Stimulated activated CD8-positive, alpha-beta memory T cell treated with anti-CD3 and anti-CD28 coated beads, Interleukin-15, amount 100 ng/mL, for 24 hours (primary cell): ENCODE measurements around the gene GNAT1.
"Not testable (repeated sequence)": the region's sequence is repeated elsewhere in the genome, so short reads cannot be mapped to it uniquely, and the experiment has no call there.

Experiments
- DNase-seq: peaks from one replicate; pipeline ENCODE4 v3.0.0-alpha.2; 2020; ENCODE audit warnings: low read depth

GNAT1 gene

DNA sequence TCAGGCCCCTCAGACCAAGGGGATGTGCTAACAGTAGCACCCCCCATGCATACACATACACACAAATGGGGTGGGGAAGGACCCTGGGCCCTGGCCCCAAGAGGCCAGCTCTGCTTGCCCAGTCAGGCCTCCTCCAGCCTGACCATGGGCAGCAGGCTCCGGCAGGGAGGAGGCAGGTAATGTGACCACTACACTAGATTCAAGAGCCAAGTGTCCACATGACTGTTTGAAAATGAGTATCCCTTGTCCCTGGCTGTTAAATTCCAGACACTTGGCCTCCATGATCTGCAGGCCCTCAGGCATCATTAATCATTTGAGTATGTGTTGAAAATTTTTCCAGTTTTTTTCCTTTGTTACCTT lies 30.7 kb downstream of the GNAT1 start:
- no peak for DNase-seq

DNA sequence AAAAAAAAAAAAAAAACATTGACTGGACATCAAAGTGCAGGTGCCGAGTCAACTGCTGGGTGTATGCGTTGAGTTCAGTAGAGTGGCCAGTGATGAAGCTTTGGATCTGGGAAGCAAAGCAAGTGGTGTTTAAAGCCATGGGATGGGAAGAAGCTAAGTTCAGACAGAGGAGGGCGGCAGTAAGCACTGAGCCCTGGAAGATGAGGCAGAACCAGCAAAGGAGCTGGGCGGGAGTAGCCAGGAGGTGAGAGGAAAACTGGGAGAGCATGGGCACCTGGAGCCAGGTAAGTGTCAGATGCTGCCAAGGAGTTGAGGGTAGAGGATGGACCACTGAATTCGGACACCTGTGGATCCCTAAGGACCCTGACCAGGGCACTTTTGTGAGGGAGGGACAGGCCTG lies 33.2 kb downstream of the GNAT1 start:
- no peak for DNase-seq

GRCh38 chr3:50226888-50227389 lies 35.5 kb downstream of the GNAT1 start:
- no peak for DNase-seq

DNA sequence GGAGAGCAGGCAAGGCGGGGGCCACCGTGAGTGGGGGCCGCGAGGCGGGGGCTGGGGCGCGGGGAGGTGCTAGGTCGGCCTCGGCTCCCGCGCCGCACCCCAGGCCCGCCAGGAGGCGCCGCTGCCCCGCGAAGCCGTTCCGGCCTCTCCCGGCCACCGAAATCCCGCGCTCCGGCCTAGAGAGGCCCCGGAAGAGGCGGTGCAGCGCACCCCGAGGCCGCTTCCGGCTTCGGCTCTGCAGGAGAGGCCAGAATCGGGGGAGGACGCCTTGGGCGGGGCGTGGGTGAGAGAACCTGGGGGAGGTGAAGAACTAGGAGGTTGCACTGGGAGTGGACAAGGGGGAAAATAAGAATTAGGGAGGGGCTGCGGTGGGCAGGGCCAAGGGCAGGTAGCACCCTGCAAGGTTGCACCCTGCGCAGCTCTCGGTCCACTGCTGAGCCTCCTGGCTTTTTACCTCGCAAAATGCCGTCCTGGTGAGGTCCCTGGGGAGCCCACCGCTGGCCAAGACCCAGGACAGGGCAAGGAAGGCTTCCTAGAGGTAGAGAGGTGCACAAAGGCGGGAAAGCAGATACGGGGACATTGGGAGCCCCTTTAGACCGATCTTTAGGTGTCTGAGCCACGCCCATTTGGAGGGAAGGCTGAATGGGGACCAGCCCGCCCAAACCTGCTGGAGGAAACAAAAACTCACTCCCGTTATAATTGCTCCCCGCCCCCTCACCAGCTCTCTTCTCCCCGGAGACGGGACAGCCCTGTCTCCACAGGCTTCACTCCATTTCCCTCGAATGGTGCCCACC lies 36.2 kb downstream of the GNAT1 start:
- peak; percentile 71 for DNase-seq

DNA sequence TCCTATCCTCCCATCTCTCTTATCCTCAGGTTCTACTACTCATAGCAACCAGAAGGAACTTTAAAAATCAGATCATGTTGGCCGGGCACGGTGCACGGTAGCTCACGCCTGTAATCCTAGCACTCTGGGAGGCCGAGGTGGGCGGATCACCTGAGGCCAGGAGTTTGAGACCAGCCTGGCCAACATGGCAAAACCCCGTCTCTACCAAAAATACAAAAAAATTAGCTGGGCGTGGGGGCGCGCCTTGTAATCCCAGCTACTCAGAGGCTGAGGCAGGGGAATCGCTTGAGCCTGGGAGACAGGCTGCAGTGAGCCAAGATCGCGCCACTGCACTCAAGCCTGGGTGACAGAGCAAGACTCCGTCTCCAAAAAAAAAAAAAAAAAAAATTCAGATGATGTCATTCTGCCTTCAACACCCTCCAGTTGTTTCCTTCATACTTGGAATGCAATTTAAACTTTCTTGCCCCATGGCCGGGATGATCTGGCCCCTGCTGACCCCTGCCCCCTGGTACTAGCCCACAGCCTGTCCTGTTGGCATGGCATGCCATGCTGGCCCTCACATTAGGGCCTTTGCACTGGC lies 36.9 kb downstream of the GNAT1 start:
- not testable (repeated sequence) for DNase-seq

- DNase-seq = no peak
These were observed 38.1 kb downstream of the GNAT1 start for GRCh38 chr3:50229490-50229889.

- no peak for DNase-seq
These were observed 38.8 kb downstream of the GNAT1 start for GRCh38 chr3:50230104-50230793.

DNA sequence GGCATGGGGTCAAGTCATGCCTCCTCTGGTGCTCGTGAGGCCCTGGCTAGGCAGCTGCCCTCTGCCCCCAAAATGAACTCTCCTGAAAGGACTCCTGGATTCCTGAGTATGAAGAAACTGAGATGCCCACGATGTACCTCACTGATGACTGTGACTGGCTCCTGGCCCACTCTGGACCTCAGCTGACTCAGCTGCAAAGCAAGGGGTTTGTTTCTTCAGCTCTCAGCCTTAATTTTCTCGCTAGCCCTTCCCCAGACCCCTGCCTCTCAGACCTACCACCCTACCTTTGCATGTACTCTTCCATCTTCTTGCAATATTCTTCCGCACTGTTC lies 39.4 kb downstream of the GNAT1 start:
- DNase-seq = no peak

DNA sequence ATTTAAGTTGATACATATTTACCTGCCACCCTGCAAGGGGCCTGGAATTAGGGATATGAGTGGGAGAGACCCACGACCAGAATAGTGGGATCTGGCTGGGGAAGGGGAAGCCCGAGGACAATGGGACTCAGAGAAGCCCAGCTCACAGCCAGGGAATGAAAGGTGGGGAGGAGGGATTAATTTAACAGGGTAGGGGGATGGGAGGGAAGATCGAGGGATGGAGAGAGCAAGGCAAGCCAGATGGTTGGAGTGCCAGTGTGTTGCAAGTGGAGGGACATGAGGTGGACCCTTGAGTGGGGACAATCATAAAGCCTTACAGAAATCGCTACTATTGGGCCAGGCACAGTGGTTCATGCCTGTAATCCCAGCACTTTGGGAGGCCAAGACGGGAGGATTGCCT lies 40.2 kb downstream of the GNAT1 start:
- DNase-seq = no peak

- DNase-seq = no peak
These were observed 40.9 kb downstream of the GNAT1 start for GRCh38 chr3:50232303-50232702.

DNA sequence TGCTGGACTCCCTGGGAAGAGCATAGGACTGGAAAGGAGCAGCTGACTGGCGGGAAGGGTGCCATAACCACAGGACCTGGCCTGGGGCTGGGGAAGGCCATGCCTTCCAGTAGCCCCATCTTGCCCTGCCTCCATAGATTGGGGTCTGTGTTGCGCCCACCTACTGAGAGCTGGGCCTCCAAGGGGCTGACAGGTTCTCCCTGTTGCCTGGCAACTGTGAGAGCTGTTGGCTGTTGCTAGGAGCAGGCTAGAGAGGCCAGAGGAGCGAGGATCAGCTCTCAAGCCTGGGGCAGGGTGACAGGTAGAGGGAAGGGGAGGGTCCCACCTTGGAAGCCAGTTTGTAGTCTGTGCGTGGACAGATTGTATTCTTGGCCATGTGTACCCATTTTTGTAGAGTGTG lies 41.8 kb downstream of the GNAT1 start:
- DNase-seq = no peak

- peak; percentile 84 for DNase-seq
These were observed 44.5 kb downstream of the GNAT1 start, which contains the start of gene GNAI2 for GRCh38 chr3:50235716-50236483. TSS of gene GNAI2 (plus strand) at chr3:50236204. CDS start at chr3:50236336, 132 bp downstream.

DNA sequence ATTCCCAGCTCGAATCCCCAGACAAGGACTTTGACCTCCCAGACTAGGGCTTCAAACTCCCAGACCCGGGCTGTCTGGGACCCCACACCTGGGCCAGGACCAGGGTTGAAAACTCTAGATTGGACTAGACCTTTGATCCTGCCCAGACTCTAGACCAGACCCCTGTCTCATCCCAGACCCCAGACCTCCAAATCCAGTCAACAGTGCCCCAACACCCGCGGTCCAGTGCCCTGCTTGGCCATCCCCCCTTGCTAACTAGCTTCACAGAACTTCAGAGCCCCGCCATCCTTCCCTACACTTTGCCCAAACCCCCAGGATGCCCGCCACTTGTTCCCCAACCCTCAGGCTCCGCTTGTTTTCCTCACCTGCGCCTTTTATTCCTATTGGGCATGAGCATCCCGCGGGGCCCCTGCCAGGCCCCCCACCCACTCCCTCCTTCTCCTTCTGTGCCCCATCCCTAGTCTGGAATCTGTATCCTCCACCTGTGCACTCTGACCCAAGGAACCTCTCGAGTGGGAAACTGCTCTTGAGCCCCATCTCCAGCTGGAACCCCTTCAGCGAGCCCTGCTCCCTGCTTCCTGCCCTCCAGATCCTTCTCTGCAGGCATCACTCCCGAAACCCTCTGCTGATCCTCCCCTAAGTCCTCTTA lies 45.2 kb downstream of the GNAT1 start:
- DNase-seq = no peak

DNA sequence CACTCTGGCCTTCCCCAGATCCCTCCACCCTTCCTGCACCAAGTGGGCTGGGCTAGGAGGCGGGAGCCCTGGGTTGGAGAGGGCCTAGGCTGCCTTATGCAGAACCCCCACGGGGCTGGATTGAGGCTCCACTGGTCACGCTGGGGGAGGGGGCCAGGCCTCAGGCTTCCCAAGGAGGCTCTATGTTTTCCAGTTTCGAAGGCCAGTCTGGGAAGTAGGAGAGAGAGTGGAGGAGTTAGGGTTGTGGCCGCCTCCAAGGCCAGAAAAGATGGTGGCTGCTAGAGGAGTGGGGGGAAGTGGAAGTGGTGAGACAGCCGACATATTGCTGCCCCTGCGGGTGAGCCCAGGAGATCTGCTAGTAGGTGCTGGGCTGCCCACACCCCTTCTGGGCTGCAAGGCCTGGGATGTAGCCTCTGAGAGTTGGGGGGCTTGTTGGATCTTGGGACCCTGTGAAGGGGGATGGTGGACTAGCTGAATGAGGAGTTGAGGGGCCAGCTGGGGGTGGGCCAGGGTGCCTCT lies 45.8 kb downstream of the GNAT1 start:
- DNase-seq = no peak

DNA sequence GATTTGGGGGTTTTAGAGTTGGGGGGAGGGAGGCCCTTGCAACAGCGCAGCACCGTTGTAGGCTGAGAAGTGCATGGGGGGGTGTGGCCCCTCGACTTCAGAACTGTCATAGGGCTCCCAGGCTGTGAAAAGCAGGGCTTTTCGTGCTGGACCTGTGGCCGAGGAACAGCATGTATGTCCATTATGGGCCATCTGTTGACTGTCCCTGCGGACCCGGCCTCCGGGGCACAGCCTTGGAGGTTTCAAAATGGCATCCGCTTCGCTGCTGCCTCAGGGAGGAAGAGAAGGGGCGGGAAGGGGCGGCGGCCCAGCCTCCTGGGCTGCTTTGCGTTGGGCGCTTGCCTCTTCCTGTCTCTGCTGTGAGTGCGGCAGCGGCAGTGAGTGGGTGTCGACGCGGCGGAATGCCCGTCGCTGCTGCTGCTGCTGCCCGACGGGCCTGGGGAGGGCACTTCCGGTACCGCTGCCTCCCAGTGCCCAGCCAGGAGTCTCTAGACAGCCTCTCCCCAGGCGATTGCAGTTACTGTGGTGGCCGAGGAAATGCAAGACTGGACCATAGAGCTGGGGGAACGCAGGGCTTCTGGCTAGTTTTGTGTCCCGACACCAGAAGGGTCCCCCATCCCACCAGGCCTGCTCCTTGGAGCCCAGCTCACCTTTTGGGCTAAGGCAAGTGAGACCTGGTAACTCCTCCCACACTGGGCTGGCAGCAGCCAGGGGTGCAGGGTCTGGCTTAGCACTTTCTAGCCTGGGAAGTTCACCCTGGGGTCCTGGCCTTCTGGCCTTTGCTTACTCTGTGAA lies 46.5 kb downstream of the GNAT1 start:
- peak; percentile 68 for DNase-seq

- no peak for DNase-seq
These were observed 47.2 kb downstream of the GNAT1 start for GRCh38 chr3:50238549-50239026.

- no peak for DNase-seq
These were observed 48.2 kb downstream of the GNAT1 start for GRCh38 chr3:50239649-50240048.

- DNase-seq = no peak
These were observed 49.8 kb downstream of the GNAT1 start for GRCh38 chr3:50241163-50241562.

- no peak for DNase-seq
These were observed 50.4 kb downstream of the GNAT1 start for GRCh38 chr3:50241713-50242380.

DNA sequence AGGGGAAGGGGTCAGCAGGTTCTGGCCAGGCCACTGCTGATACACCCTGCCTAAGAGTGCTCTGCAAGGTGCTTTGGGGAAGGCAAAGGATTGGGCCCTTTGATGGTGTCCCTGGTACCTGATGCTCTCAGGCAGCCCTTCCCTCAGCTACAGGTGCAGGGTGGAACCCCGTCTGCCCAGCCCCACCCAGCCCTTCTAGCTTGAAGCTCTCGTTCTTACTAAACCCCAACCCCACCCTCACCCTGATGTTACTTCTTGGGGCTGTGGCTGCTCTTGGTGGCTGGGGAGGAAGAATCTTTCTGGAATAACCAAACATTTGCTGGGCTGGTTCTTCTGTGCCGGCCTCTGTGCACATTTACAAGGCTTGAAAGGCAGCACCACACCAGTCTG lies 51.0 kb downstream of the GNAT1 start:
- no peak for DNase-seq
